Caki2 (cell line): Measurements from ENCODE around the gene HLCS. TPM values are rescaled to one million over a fixed set of nuclear protein-coding genes. Genes with fewer than 3 reads are reported as not detected.
"Not testable (repeated sequence)": the region's sequence is repeated elsewhere in the genome, so short reads cannot be mapped to it uniquely, and the experiment has no call there.

Experiments used
- DNase-seq: peaks from one replicate; pipeline ENCODE4 v3.0.0-alpha.2; 2015; ENCODE audit warnings: low read depth
- in situ Hi-C: cut with HindIII; loops from 2 replicates; pipeline ENCODE4 v1.10.0; 2016; ENCODE audit warnings: low sequenced_read_pairs, low pct_unique_long_range_greater_than_20kb, mixed read lengths
- total RNA-seq: library from RNA; depleted of rRNA; stranded (reverse); fragments of >200 nt; shearing (Covaris generic); gene quantifications from 2 replicates; pipeline ENCODE4 v1.2.3, GENCODE V29; 2014; ENCODE audit warnings: low replicate concordance

HLCS gene
- total RNA-seq, 1 experiment from 2014 or later, result 10.4 TPM

GRCh38 chr21:36846631-36847030 is 119.8 kb downstream of the HLCS start:
- in situ Hi-C loops, result no loop called here
- no peak for DNase-seq

- in situ Hi-C loops, result no loop called here
Observed at GRCh38 chr21:36845790-36846189, 120.7 kb downstream of the HLCS start.

GRCh38 chr21:36845070-36845469 is 121.4 kb downstream of the HLCS start:
- in situ Hi-C loops, result no loop called here
- no peak for DNase-seq

More at GRCh38 chr21:36845790-36846189, 120.7 kb downstream of the HLCS start:
- DNase-seq, result no peak

- DNase-seq, result no peak
- in situ Hi-C loops, result no loop called here
Observed at GRCh38 chr21:36841866-36842265, 124.6 kb downstream of the HLCS start.

GRCh38 chr21:36839735-36840134 is 126.7 kb downstream of the HLCS start:
- in situ Hi-C loops, result no loop called here
- DNase-seq, result no peak

- no peak for DNase-seq
- in situ Hi-C loops, result no loop called here
Observed at GRCh38 chr21:36839123-36839522, 127.3 kb downstream of the HLCS start.

GRCh38 chr21:36835383-36835795 is 131.1 kb downstream of the HLCS start:
- DNase-seq, result no peak
- in situ Hi-C loops, result no loop called here

GRCh38 chr21:36834192-36834591 is 132.3 kb downstream of the HLCS start:
- in situ Hi-C loops, result no loop called here

GRCh38 chr21:36830100-36830499 is 136.4 kb downstream of the HLCS start:
- in situ Hi-C loops, result no loop called here

More at GRCh38 chr21:36834192-36834591, 132.3 kb downstream of the HLCS start:
- DNase-seq, result no peak

GRCh38 chr21:36828891-36829515 is 137.5 kb downstream of the HLCS start:
- in situ Hi-C loops, result no loop called here
- no peak for DNase-seq

More at GRCh38 chr21:36830100-36830499, 136.4 kb downstream of the HLCS start:
- DNase-seq, result no peak

GRCh38 chr21:36828208-36828607 is 138.3 kb downstream of the HLCS start:
- in situ Hi-C loops, result no loop called here
- DNase-seq, result no peak

- in situ Hi-C loops, result no loop called here
- no peak for DNase-seq
Observed at GRCh38 chr21:36825658-36826057, 140.8 kb downstream of the HLCS start.

- in situ Hi-C loops, result no loop called here
- DNase-seq, result no peak
Observed at GRCh38 chr21:36821032-36821299, 145.5 kb downstream of the HLCS start.

- in situ Hi-C loops, result no loop called here
- DNase-seq, result no peak
Observed at GRCh38 chr21:36820176-36821031, 146.1 kb downstream of the HLCS start.

GRCh38 chr21:36817732-36818450 is 148.6 kb downstream of the HLCS start:
- in situ Hi-C loops, result no loop called here
- no peak for DNase-seq

GRCh38 chr21:36816561-36817130 is 149.8 kb downstream of the HLCS start:
- in situ Hi-C loops, result no loop called here
- no peak for DNase-seq

- in situ Hi-C loops, DNase-seq: not testable (repeated sequence)
Observed at GRCh38 chr21:36816026-36816425, 150.4 kb downstream of the HLCS start.

- in situ Hi-C loops, result no loop called here
- DNase-seq, result no peak
Observed at GRCh38 chr21:36815284-36815683, 151.2 kb downstream of the HLCS start.

- DNase-seq, result no peak
- in situ Hi-C loops, result no loop called here
Observed at GRCh38 chr21:36813052-36813451, 153.4 kb downstream of the HLCS start.
